Uterus (tissue), 4 donors: Measurements from ENCODE around the gene TBC1D14. TPM values are rescaled to one million over a fixed set of nuclear protein-coding genes. Genes with fewer than 3 reads are reported as not detected.

Source experiments
- DNase-seq, 2 donors: peaks; one replicate each; pipeline ENCODE4 v3.0.0-alpha.2; 2019 to 2020
- H3K27ac ChIP-seq, 2 donors: fragments of 200-600 bp; sonication (generic); 1 replicate in 1 of 2; 2 replicates in 1 of 2; pipeline ENCODE4 v1.5.1; 2016 to 2018
- H3K27me3 ChIP-seq, 2 donors: fragments of 200-600 bp; sonication (generic); one replicate each; pipeline ENCODE4 v1.5.1; 2018 to 2019; ENCODE audit warnings: control low read depth in 1 of 2
- H3K36me3 ChIP-seq, 2 donors: fragments of 200-600 bp; sonication (generic); one replicate each; pipeline ENCODE4 v1.5.1; 2019; ENCODE audit warnings: control low read depth in 1 of 2
- H3K4me1 ChIP-seq, 2 donors: fragments of 200-600 bp; sonication (generic); one replicate each; pipeline ENCODE4 v1.5.1; 2018 to 2019; ENCODE audit warnings: control low read depth in 1 of 2
- H3K4me3 ChIP-seq, 2 donors: fragments of 200-600 bp; sonication (generic); 1 replicate in 1 of 2; 2 replicates in 1 of 2; pipeline ENCODE4 v1.5.1; 2018 to 2019; ENCODE audit warnings: mild to moderate bottlenecking in 1 of 2
- H3K9me3 ChIP-seq, 2 donors: fragments of 200-600 bp; sonication (generic); one replicate each; pipeline ENCODE4 v1.5.1; 2019; ENCODE audit warnings: control low read depth in 1 of 2
- POLR2A ChIP-seq, 2 donors: fragments of 450-650 bp; IDR thresholded peaks; one replicate each; pipeline ENCODE4 v1.6.1; 2016; ENCODE audit warnings: antibody characterized with exemption in 2 of 2, mild to moderate bottlenecking in 1 of 2, moderate library complexity in 1 of 2
- intact Hi-C: fragments of 100-400 bp; cut with DNase I; formaldehyde crosslinking; loops from one replicate; pipeline ENCODE4 v1.15.1; 2023; ENCODE audit warnings: low total_unique reads
- total RNA-seq, 4 donors: library from RNA; depleted of rRNA in 3 of 4; stranded (reverse); fragments of >200 nt in 3 of 4; gene quantifications; one replicate each; pipeline versions ENCODE4 v1.1.0 to v1.2.4, GENCODE V29; 2014 to 2023
- TF ChIP-seq, protein P1 (sequence below), 4 experiments: fragments of 200-600 bp in 2 of 4; fragments of 450-650 bp in 2 of 4; sonication (generic) in 2 of 4; IDR thresholded peaks; one replicate each; pipeline ENCODE4 v1.5.1; 2016 to 2019; ENCODE audit warnings: antibody characterized with exemption in 4 of 4, mild to moderate bottlenecking in 2 of 4, moderate library complexity in 1 of 4
- donor health status: DM: yes; HTN: yes; CAD: no.

The TBC1D14 gene
- total RNA-seq, 4 donors from 2014 or later = 16.9 to 61.2 (median 28.1) TPM

DNA sequence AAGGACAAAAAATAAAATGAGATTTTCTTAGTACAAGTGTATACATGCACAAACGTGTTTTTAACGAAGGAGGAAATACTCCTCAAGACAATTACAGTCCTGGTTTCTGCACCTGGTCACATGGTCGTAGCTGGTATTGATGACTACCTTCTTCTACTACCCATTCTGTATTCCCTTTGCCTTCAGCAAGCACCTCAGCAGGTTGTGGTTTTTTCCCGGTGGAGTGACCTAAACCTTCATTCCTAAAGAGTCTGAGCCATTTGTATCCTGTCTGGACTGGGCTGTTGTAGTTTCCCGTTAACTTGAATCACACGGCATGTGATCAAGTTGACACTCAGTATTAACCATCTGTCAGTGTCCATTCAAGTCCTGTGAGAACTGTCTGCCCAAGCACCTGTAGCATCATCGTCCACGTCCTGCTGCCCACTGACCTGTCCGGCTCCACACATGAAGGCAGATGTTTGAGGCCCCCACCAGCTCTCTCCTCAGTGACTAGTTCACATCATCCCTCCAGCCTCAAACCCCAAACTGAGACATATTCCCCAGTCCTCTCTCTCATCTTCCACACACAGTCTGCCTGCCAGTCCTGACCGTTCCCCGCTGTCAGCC lies 31.1 kb upstream of the TBC1D14 start:
- Histone ChIP-seq H3K27me3 (no peaks in the 10 kb centered on the region), H3K4me1 (no peaks in the 10 kb centered on the region), H3K27ac (no peak overlapping the region), H3K36me3 (no peaks in the 10 kb centered on the region), H3K4me3 (no peak overlapping the region), H3K9me3 (no peaks in the 10 kb centered on the region)
- intact Hi-C loops = no loop called here
- no peak for DNase-seq
- TF ChIP-seq, protein P1, sequence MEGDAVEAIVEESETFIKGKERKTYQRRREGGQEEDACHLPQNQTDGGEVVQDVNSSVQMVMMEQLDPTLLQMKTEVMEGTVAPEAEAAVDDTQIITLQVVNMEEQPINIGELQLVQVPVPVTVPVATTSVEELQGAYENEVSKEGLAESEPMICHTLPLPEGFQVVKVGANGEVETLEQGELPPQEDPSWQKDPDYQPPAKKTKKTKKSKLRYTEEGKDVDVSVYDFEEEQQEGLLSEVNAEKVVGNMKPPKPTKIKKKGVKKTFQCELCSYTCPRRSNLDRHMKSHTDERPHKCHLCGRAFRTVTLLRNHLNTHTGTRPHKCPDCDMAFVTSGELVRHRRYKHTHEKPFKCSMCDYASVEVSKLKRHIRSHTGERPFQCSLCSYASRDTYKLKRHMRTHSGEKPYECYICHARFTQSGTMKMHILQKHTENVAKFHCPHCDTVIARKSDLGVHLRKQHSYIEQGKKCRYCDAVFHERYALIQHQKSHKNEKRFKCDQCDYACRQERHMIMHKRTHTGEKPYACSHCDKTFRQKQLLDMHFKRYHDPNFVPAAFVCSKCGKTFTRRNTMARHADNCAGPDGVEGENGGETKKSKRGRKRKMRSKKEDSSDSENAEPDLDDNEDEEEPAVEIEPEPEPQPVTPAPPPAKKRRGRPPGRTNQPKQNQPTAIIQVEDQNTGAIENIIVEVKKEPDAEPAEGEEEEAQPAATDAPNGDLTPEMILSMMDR (IDR thresholded peaks at IDR 0.05) = no peak
- TF ChIP-seq POLR2A (IDR thresholded peaks at IDR 0.05) = no peak

DNA sequence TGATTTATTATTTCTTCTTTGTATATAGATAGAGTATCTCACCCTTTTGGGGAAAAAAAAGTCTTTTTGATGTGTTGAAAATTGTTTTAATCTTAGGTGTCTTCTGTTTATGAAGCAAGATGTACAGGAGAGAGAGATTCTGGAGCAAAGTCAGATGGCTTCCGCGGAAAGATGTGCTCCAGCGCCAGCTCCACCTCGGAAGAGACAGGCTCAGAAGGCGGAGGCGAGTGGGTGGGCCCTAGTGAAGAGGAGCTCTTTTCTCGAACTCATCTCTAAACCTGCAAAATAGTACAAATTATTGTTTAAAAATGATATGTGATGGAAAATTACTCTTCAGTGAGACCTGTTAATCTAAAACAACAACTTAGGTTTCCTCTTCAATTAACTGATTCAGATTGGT lies 28.9 kb upstream of the TBC1D14 start:
- Histone ChIP-seq H3K27ac (no peak overlapping the region), H3K4me3 (no peak overlapping the region), H3K36me3 (no peaks in the 10 kb centered on the region), H3K9me3 (no peaks in the 10 kb centered on the region), H3K4me1 (no peaks in the 10 kb centered on the region), H3K27me3 (no peaks in the 10 kb centered on the region)
- intact Hi-C loops = no loop called here
- TF ChIP-seq POLR2A (IDR thresholded peaks at IDR 0.05) = no peak
- TF ChIP-seq, protein P1 (IDR thresholded peaks at IDR 0.05) = no peak
- no peak for DNase-seq

DNA sequence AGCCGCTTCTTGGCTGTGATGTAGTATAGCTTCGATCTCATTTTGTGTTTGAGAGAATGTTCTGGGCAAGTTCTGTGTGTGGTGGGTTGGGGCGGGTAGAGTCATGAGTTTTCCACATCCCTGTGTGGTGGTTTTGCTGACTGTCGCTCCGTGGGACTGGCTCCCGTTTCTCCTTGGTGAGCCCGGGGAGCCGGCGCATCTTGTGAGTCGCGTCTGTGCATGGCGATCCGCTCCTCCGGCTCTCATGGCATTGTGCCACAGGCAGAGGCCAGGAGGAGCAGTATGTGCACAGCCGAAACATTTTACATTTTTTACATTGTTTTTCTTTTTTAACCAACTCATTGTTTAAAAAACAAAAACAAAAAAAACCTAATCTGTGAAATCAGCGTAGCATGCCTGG lies 27.7 kb upstream of the TBC1D14 start:
- no peaks in the 10 kb centered on the region for H3K36me3 ChIP-seq
- intact Hi-C loops = no loop called here
- H3K4me3 ChIP-seq = no peak overlapping the region
- no peak for TF ChIP-seq POLR2A (IDR thresholded peaks at IDR 0.05)
- TF ChIP-seq, protein P1 (IDR thresholded peaks at IDR 0.05) = no peak
- H3K4me1 ChIP-seq = no peaks in the 10 kb centered on the region
- no peaks in the 10 kb centered on the region for H3K27me3 ChIP-seq
- no peak for DNase-seq
- no peak overlapping the region for H3K27ac ChIP-seq
- no peaks in the 10 kb centered on the region for H3K9me3 ChIP-seq

DNA sequence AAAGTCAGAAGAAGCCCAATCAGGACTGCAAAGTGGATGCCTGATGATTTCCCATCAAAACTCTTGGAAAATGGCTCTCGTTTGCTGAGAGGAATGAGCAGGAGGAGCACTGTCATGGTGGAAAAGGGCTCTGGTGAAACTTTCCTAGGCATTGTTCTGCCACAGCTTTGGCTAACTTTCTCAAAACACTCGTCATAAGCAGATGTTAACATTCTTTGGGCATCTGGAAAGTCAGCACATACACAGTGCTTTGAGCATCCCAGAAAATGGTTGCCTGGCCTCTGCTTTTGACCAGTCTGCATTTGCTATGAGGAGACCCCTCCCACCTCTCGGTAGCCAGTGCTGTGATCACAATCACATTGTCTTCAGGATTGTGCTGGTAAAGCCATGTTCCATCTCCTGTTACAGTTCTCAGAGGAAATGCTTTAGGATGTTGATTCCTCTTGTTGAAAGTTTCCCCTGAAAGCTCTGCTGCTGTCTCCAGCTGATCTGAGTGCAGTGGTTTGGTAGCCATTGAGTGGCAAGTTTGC lies 25.2 kb upstream of the TBC1D14 start:
- no peaks in the 10 kb centered on the region for H3K4me1 ChIP-seq
- no peak overlapping the region for H3K27ac ChIP-seq
- no peak for DNase-seq
- no peaks in the 10 kb centered on the region for H3K9me3 ChIP-seq
- no peak for TF ChIP-seq POLR2A (IDR thresholded peaks at IDR 0.05)
- TF ChIP-seq, protein P1 (IDR thresholded peaks at IDR 0.05) = no peak
- H3K36me3 ChIP-seq = no peaks in the 10 kb centered on the region
- intact Hi-C loops = no loop called here
- H3K4me3 ChIP-seq = no peak overlapping the region
- H3K27me3 ChIP-seq = no peaks in the 10 kb centered on the region

DNA sequence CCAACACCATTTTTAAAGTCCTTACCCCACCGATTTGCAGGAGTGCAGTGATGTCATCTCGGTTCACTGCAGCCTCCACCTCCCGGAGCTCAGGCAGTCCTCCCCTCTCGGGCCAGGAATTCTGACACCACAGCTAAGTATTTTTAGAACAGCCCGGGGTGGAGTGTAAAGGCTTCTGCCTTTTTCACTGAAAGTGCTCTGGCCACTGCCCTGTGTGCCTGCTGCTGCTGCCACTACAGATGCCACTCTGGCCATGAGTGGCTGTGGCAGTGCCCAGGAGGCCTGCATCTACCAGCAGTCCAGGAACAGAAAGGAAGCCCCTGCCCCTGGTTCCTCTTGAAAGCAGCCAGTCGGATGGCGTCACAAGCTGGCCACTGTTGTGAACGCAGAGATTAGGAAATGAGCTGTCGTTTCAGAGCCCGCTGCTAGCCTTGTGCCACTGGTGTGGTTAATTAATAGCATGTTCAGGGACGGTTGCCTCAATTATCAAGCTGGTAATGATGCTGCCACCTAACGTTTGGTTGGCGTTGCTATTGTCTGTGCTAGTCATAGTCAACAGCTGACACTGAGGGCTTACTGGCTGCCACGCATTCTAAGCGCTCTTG lies 23.6 kb upstream of the TBC1D14 start:
- no peak for TF ChIP-seq POLR2A (IDR thresholded peaks at IDR 0.05)
- TF ChIP-seq, protein P1 (IDR thresholded peaks at IDR 0.05) = peak in 3 of 4 experiments; percentile 2 to 12 (median 3)
- no peaks in the 10 kb centered on the region for H3K9me3 ChIP-seq
- no peaks in the 10 kb centered on the region for H3K36me3 ChIP-seq
- intact Hi-C loops = no loop called here
- peak; percentile 49 to 54 for DNase-seq
- peak overlapping the region; percentile 44 to 63 for H3K27ac ChIP-seq
- no peaks in the 10 kb centered on the region for H3K4me1 ChIP-seq
- H3K27me3 ChIP-seq = no peaks in the 10 kb centered on the region
- H3K4me3 ChIP-seq = no peak overlapping the region
